H9 (cell line): Measurements from ENCODE around the gene PTPRN2. TPM values are rescaled to one million over a fixed set of nuclear protein-coding genes. Genes with fewer than 3 reads are reported as not detected.

Experiments used
- DNase-seq: peaks from one replicate; pipeline ENCODE4 v3.0.0-alpha.2; 2017
- H2AFZ ChIP-seq: one replicate; pipeline ENCODE4 v1.6.1; 2013; ENCODE audit warnings: mild to moderate bottlenecking, low read length, control low read depth, moderate library complexity
- H2AK5ac ChIP-seq: 2 replicates; pipeline ENCODE4 v1.6.1; 2013; ENCODE audit warnings: low read length, control low read depth, mixed read lengths; ENCODE audit not compliant: insufficient read length
- H2BK120ac ChIP-seq: one replicate; pipeline ENCODE4 v1.6.1; 2013; ENCODE audit warnings: low read depth, mild to moderate bottlenecking, low read length, control low read depth, inconsistent platforms; ENCODE audit not compliant: poor library complexity, severe bottlenecking
- H2BK12ac ChIP-seq: 2 replicates; pipeline ENCODE4 v1.6.1; 2013; ENCODE audit warnings: low read length, control low read depth, mixed read lengths, low read depth; ENCODE audit not compliant: insufficient read length
- H2BK15ac ChIP-seq: 2 replicates; pipeline ENCODE4 v1.6.1; 2013; ENCODE audit warnings: low read depth, low read length, control low read depth
- H2BK20ac ChIP-seq: one replicate; pipeline ENCODE4 v1.6.1; 2013; ENCODE audit warnings: low read depth, mild to moderate bottlenecking, low read length, control low read depth, inconsistent platforms; ENCODE audit not compliant: poor library complexity, severe bottlenecking
- H2BK5ac ChIP-seq: 2 replicates; pipeline ENCODE4 v1.6.1; 2013; ENCODE audit warnings: low read length, control low read depth, mixed read lengths; ENCODE audit not compliant: insufficient read length
- H3K14ac ChIP-seq: 2 replicates; pipeline ENCODE4 v1.6.1; 2013; ENCODE audit warnings: low read length, control low read depth; ENCODE audit not compliant: insufficient read depth
- H3K18ac ChIP-seq: 2 replicates; pipeline ENCODE4 v1.6.1; 2013; ENCODE audit warnings: low read depth, mild to moderate bottlenecking, mixed read lengths, low read length, control low read depth; ENCODE audit not compliant: insufficient read length
- H3K23ac ChIP-seq: 2 replicates; pipeline ENCODE4 v1.6.1; 2013; ENCODE audit warnings: low read length, control low read depth, mixed read lengths, low read depth; ENCODE audit not compliant: insufficient read length
- H3K23me2 ChIP-seq: 2 replicates; pipeline ENCODE4 v1.6.1; 2013; ENCODE audit warnings: low read depth, mild to moderate bottlenecking, mixed read lengths, low read length, control low read depth; ENCODE audit not compliant: insufficient read length, poor library complexity, severe bottlenecking
- H3K27ac ChIP-seq: 2 replicates; pipeline ENCODE4 v1.5.1; 2013; ENCODE audit warnings: low read length, control low read depth, mixed read lengths, low read depth; ENCODE audit not compliant: insufficient read length
- H3K27me3 ChIP-seq: 2 replicates; pipeline ENCODE4 v1.6.1; 2013; ENCODE audit warnings: low read length, control low read depth, inconsistent platforms; ENCODE audit not compliant: insufficient read depth
- H3K4ac ChIP-seq: 2 replicates; pipeline ENCODE4 v1.6.1; 2013; ENCODE audit warnings: low read depth, mild to moderate bottlenecking, control low read depth, inconsistent platforms, low read length, moderate library complexity
- H3K4me1 ChIP-seq: 2 replicates; pipeline ENCODE4 v1.6.1; 2013; ENCODE audit warnings: low read length, control low read depth, inconsistent platforms; ENCODE audit not compliant: insufficient read depth
- H3K4me2 ChIP-seq: 2 replicates; pipeline ENCODE4 v1.6.1; 2013; ENCODE audit warnings: low read length, control low read depth, mixed read lengths; ENCODE audit not compliant: insufficient read length, insufficient read depth
- H3K56ac ChIP-seq: 2 replicates; pipeline ENCODE4 v1.6.1; 2013; ENCODE audit warnings: low read depth, mild to moderate bottlenecking, mixed read lengths, low read length, control low read depth; ENCODE audit not compliant: insufficient read length
- H3K79me1 ChIP-seq: 2 replicates; pipeline ENCODE4 v1.6.1; 2013; ENCODE audit warnings: low read depth, mild to moderate bottlenecking, moderate library complexity, low read length, control low read depth, inconsistent platforms; ENCODE audit not compliant: insufficient read depth, poor library complexity, severe bottlenecking
- H3K79me2 ChIP-seq: 2 replicates; pipeline ENCODE4 v1.6.1; 2013; ENCODE audit warnings: low read length, control low read depth, inconsistent platforms; ENCODE audit not compliant: insufficient read depth
- H3K9ac ChIP-seq: 2 replicates; pipeline ENCODE4 v1.6.1; 2013; ENCODE audit warnings: low read length, control low read depth, mixed read lengths; ENCODE audit not compliant: insufficient read length; ENCODE audit errors: extremely low read depth
- H3K9me3 ChIP-seq: one replicate; pipeline ENCODE4 v1.6.1; 2013; ENCODE audit warnings: low read depth, low read length, inconsistent platforms; ENCODE audit not compliant: control insufficient read depth
- H3T11ph ChIP-seq: one replicate; pipeline ENCODE4 v1.6.1; 2013; ENCODE audit warnings: mild to moderate bottlenecking, low read length, control low read depth, inconsistent platforms
- H4K20me1 ChIP-seq: one replicate; pipeline ENCODE4 v1.6.1; 2013; ENCODE audit not compliant: control insufficient read depth, insufficient read length, insufficient read depth
- H4K5ac ChIP-seq: 2 replicates; pipeline ENCODE4 v1.6.1; 2013; ENCODE audit warnings: low read depth, mild to moderate bottlenecking, mixed read lengths, low read length, control low read depth; ENCODE audit not compliant: insufficient read length
- H4K8ac ChIP-seq: replicated peaks from 2 replicates; pipeline ENCODE4 v1.6.1; 2013; ENCODE audit warnings: low read length, control low read depth, mixed read lengths, low read depth; ENCODE audit not compliant: insufficient read length
- H4K91ac ChIP-seq: 2 replicates; pipeline ENCODE4 v1.6.1; 2013; ENCODE audit warnings: low read depth, mild to moderate bottlenecking, moderate library complexity, mixed read lengths, low read length, control low read depth; ENCODE audit not compliant: insufficient read length
- H3K27ac Mint-ChIP-seq, 3 experiments: 2 replicates in 2 of 3; 3 replicates in 1 of 3; pipeline ENCODE4 v1.8.0; 2020 to 2021; ENCODE audit warnings: mixed read lengths in 3 of 3, mild to moderate bottlenecking in 1 of 3, moderate library complexity in 1 of 3
- H3K27me3 Mint-ChIP-seq: 2 replicates; pipeline ENCODE4 v1.8.0; 2021; ENCODE audit warnings: low read depth, mild to moderate bottlenecking, moderate library complexity, mixed read lengths
- H3K36me3 Mint-ChIP-seq, 3 experiments: 2 replicates in 2 of 3; 3 replicates in 1 of 3; pipeline ENCODE4 v1.8.0; 2020 to 2021; ENCODE audit warnings: low read depth in 3 of 3, mixed read lengths in 3 of 3; ENCODE audit not compliant: insufficient read depth in 1 of 3
- H3K4me1 Mint-ChIP-seq, 2 experiments: 2 replicates each; pipeline ENCODE4 v1.8.0; 2020; ENCODE audit warnings: mixed read lengths in 2 of 2
- H3K4me3 Mint-ChIP-seq, 2 experiments: 2 replicates in 1 of 2; 3 replicates in 1 of 2; pipeline ENCODE4 v1.8.0; 2020 to 2021; ENCODE audit warnings: mild to moderate bottlenecking in 2 of 2, mixed read lengths in 2 of 2, moderate library complexity in 1 of 2
- H3K9me3 Mint-ChIP-seq, 2 experiments: 2 replicates in 1 of 2; 3 replicates in 1 of 2; pipeline ENCODE4 v1.8.0; 2020; ENCODE audit warnings: mild to moderate bottlenecking in 2 of 2, mixed read lengths in 2 of 2, moderate library complexity in 1 of 2
- WGBS: extraction: QIAGEN DNeasy Blood & Tissue Kit; methylation state at CpG from one replicate; pipeline ENCODE4 v1.1.7; 2013; ENCODE audit warnings: missing lambda C conversion rate, low lambda C conversion rate, mixed read lengths; ENCODE audit not compliant: insufficient read length; ENCODE audit errors: extremely low coverage; 5-methylcytosine and 5-hydroxymethylcytosine counted together
- total RNA-seq: library from RNA; stranded (reverse); gene quantifications from 2 replicates; pipeline ENCODE4 v1.2.1, GENCODE V29; 2021
- TF ChIP-seq, protein P1 (sequence below): fragments of 200-600 bp; sonication (generic); conservative IDR thresholded peaks from 3 replicates; pipeline ENCODE4 v1.8.0; 2021; ENCODE audit warnings: antibody characterized with exemption, mild to moderate bottlenecking

The PTPRN2 gene
- total RNA-seq, 1 experiment from 2014 or later = 5.2 TPM

DNA sequence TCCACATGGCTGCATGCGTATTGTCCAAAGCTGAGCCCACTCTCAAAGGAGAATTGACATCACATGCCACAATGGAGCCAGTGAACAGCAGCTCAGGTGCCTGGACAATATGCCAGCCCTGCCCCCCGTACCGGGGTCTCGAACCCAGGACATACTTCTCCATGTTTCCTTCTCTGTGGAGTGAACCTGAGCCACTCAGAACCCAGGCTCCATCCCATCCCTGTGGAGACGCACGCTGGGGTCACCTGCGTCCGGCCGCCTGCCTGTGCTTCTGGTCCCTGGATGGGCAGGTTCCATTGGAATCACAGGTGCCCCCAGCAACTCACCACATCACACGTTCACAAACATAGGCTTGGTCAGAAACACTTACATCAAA is 1021.0 kb downstream of the PTPRN2 start:
- Histone ChIP-seq H3K56ac (no peak overlapping the region), H3K18ac (no peak overlapping the region), H4K20me1 (no peaks in the 10 kb centered on the region), H2BK5ac (no peak overlapping the region), H2BK20ac (no peak overlapping the region), H3K79me2 (no peaks in the 10 kb centered on the region), H3K27me3 (no peaks in the 10 kb centered on the region), H3K23me2 (no peaks in the 10 kb centered on the region), H3K9ac (no peak overlapping the region), H4K8ac (no peak overlapping the region), H3K79me1 (no peaks in the 10 kb centered on the region), H3T11ph (no peak overlapping the region), H2AFZ (no peak overlapping the region), H3K4me2 (no peak overlapping the region), H3K14ac (no peak overlapping the region), H3K4me1 (no peaks in the 10 kb centered on the region), H2AK5ac (no peak overlapping the region), H3K9me3 (no peaks in the 10 kb centered on the region), H4K91ac (no peak overlapping the region), H2BK120ac (no peak overlapping the region), H2BK12ac (no peak overlapping the region), H4K5ac (no peak overlapping the region), H3K27ac (no peak overlapping the region), H2BK15ac (no peak overlapping the region), H3K4ac (no peak overlapping the region), H3K23ac (no peak overlapping the region)
- no peak overlapping the region for H3K27ac Mint-ChIP-seq
- DNase-seq = no peak
- H3K27me3 Mint-ChIP-seq = peaks cover 75% of the 10 kb centered on the region
- TF ChIP-seq, protein P1, sequence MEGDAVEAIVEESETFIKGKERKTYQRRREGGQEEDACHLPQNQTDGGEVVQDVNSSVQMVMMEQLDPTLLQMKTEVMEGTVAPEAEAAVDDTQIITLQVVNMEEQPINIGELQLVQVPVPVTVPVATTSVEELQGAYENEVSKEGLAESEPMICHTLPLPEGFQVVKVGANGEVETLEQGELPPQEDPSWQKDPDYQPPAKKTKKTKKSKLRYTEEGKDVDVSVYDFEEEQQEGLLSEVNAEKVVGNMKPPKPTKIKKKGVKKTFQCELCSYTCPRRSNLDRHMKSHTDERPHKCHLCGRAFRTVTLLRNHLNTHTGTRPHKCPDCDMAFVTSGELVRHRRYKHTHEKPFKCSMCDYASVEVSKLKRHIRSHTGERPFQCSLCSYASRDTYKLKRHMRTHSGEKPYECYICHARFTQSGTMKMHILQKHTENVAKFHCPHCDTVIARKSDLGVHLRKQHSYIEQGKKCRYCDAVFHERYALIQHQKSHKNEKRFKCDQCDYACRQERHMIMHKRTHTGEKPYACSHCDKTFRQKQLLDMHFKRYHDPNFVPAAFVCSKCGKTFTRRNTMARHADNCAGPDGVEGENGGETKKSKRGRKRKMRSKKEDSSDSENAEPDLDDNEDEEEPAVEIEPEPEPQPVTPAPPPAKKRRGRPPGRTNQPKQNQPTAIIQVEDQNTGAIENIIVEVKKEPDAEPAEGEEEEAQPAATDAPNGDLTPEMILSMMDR = no peak
- no peaks in the 10 kb centered on the region for H3K36me3 Mint-ChIP-seq
- H3K4me1 Mint-ChIP-seq = peaks cover 15 to 18% of the 10 kb centered on the region in 2 experiments
- WGBS = no CpG with 5 or more reads among the region's 10 CpGs
- H3K4me3 Mint-ChIP-seq = no peak overlapping the region
- no peaks in the 10 kb centered on the region for H3K9me3 Mint-ChIP-seq
